Ishikawa (cell line): ENCODE measurements around the gene PPM1B.

Experiments used
- CEBPB ChIP-seq: IDR thresholded peaks from 2 replicates; pipeline ENCODE4 v1.6.1; 2012
- CREB1 ChIP-seq: IDR thresholded peaks from 2 replicates; pipeline ENCODE4 v1.6.1; 2012; ENCODE audit warnings: low read depth
- EGR1 ChIP-seq: IDR thresholded peaks from 2 replicates; pipeline ENCODE4 v1.6.1; 2012
- EP300 ChIP-seq: IDR thresholded peaks from 2 replicates; pipeline ENCODE4 v1.6.1; 2012; ENCODE audit warnings: borderline replicate concordance
- FOXM1 ChIP-seq: IDR thresholded peaks from 2 replicates; pipeline ENCODE4 v1.6.1; 2012; ENCODE audit warnings: low read depth, borderline replicate concordance
- MAX ChIP-seq: IDR thresholded peaks from 2 replicates; pipeline ENCODE4 v1.6.1; 2012
- RAD21 ChIP-seq: IDR thresholded peaks from 2 replicates; pipeline ENCODE4 v1.6.1; 2012; ENCODE audit warnings: low read depth
- REST ChIP-seq: IDR thresholded peaks from 2 replicates; pipeline ENCODE4 v1.6.1; 2012; ENCODE audit warnings: low read depth, mild to moderate bottlenecking
- TAF1 ChIP-seq: IDR thresholded peaks from 2 replicates; pipeline ENCODE4 v1.6.1; 2012; ENCODE audit warnings: low read depth, mild to moderate bottlenecking
- TCF12 ChIP-seq: IDR thresholded peaks from 2 replicates; pipeline ENCODE4 v1.6.1; 2012; ENCODE audit warnings: low read depth
- USF1 ChIP-seq: IDR thresholded peaks from 2 replicates; pipeline ENCODE4 v1.6.1; 2012
- YY1 ChIP-seq: IDR thresholded peaks from 2 replicates; pipeline ENCODE4 v1.6.1; 2012; ENCODE audit warnings: low read depth

GRCh38 chr2:44142306-44142705, 26.4 kb upstream of the PPM1B start:
- TF ChIP-seq TAF1 (no peak), EP300 (no peak), USF1 (no peak), YY1 (no peak), CREB1 (no peak), CEBPB (no peak), FOXM1 (no peak), EGR1 (no peak), REST (no peak), MAX (no peak), RAD21 (no peak), TCF12 (no peak)
